GM19025 (cell line): ENCODE data around the gene HOXB8.

Source experiments
- ATAC-seq: cut with Tn5 transposase; IDR thresholded peaks from one replicate; pipeline ENCODE4 v1.9.1; 2021; ENCODE audit warnings: mild to moderate bottlenecking, low read depth, moderate library complexity; ENCODE audit not compliant: unreplicated experiment

Gene HOXB8

DNA sequence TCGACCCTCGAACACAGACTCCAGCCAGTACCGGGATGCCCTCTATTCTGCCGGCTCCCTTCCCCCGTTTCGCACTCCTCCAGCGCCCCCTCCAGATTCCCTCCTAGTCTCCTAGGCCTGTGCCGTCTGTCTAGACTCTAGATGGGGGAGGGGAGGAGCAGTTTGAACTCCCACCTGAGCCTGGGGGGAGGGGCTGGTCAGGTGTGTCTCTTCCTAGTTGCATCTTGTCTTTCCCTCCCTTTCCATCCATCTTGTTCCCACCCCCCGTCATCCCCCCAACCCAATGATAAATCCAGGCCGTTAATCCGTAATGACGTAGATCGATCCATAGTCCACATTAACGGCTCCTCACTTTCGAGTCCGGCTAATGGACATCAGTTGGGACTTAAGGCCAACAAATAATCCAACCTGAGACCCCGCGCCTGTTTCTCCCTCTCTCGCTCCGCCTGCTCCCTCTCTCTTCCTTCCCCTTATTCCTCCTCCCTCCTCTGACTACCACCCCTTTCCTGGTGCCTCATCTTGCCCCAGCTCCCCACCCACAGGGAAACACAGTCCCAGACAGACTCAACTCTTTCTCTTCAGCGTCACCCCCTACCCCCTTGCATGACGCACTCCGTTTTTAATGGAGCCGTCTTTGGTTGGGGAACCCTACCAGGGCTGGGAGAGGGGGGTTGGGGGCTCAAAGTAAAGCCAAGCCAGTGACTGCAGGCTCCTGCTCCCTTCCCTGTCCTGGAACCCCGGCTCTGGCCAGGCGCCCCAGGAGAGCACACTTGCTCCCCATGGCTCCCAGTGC lies 18.2 kb downstream of the HOXB8 start:
- ATAC-seq = no peak

DNA sequence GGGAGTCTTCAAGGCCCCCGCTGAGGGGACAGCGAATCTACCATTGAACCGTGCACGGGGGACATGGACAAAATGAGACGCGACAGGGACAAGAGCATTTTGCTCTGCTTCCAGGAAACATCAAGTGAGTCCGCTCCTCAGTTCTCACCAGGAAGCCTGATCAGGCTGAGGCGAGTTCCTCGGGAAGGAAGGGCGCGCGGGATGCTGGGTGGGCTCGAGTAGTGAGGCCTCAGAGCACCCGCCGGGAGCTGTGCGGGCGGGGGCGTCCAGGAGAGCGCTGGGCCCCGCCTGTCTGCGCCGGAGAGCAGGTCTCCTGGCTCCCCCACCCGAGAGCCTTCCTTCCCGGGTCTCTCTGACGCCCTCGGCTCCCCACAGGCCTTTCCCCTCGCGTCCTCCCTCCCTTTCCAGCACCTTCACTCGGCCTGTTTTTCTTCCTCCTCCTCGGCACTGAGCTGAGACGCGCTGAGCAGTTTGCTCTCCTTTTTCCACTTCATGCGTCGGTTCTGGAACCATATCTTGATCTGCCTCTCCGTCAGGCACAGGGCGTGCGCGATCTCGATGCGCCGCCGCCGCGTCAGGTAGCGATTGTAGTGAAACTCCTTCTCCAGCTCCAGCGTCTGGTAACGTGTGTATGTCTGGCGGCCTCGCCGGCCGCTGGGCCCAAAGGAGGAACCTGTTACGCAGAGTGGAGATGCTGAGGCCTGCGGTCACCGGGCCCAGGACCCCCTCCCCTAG lies 18.9 kb downstream of the HOXB8 start:
- no peak for ATAC-seq

DNA sequence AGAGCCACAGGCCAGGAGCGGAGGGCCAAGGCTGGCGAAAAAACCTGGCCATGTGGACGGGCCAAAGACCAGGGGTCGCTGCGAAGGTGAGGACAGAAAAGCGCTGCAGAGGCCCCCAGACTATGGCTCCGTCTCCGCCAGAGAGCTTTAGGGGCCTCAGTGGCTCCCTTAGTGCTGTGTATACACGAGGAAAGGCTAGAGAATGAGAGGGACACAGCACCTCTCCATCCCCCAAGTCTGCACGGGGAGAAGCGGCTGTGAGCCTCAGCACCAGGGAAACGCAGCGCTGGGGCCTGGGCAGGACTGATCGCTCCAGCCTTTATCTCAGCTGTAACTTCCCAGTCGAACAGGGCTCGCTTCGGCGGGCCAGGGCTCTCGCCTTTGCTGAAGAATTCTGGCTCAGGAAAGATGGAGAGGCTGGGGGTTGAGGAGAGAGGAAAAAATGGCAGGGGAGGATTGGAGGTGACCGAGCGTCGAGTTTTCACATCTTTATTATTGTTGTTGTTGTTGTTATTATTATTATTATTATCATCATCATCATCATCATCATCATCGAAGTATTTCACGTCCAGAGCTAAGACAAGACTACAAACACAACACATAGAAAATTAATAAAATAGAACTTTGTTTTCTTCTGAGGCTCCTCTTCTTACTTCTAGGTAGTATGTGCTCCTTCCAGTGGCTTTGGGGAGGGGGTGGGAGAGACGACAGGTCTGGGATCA lies 19.7 kb downstream of the HOXB8 start:
- no peak for ATAC-seq

DNA sequence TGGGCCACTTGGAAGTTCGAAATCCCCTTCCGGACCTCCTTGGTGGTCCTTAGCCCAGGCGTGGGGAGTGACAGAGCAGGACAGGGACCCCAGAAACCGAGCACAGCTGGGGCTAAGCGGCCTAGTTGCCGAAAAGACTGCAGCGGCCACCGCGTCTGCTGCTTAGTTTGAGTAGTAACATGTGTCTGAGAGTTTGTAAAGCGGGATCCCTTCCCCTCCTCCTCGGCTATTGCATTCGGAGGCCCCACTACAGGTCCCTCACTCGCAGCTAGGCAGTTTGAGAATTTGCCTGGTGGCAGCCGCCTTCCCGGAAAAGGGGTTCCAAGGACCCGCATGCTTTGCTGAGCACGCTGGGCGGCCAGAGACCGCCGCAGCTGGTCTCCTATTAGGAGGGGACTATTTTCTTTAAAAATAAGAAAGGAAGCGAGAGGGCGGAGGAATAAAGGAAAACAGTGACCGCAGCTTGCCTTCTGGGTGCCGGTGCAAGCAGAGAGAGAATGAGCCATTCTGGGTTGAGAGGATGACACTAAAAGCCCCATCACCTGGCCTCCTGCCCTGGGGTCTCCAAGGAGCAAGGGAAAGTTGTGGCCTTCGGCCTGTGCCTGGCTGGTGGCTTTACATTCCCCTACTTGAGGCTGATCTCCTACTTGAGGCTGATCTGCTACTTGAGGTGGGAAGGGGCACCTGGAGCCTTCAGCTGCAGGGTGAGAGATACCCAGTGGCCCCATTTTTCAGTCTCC lies 20.4 kb downstream of the HOXB8 start:
- ATAC-seq = no peak

DNA sequence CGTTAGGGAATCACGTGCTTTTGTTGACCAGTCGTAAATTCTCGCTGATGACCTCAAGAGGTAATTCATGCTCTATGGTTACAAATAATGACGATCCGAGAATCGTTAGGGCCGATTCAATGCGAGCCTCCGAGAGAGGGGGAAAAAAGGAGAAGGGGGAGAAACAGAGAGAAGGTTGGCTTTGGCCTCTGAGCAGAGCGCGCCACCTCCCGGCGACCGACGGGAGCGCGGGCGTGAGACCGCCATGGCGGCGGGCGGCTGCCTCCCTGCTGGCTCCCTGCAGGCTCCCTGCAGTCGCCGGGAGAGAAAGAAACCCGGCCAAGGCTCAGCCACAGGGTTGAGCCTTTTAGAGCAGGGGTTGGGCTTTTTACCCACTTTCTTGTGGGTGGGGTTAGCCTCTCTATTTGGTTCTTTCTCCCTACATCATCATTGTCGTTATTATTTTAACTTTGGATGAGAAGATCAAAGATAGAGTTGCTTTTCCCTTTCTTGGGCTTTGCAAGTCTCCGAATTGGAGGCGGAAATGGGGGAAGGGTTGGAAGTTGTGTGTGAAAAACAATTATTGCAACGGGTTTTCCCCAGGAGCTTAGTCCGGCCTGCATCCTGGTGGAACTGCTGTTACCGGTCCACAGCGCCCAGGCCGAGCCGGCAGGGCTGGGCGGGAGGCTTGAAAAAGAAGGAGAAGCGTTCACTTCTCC lies 21.1 kb downstream of the HOXB8 start:
- no peak for ATAC-seq

DNA sequence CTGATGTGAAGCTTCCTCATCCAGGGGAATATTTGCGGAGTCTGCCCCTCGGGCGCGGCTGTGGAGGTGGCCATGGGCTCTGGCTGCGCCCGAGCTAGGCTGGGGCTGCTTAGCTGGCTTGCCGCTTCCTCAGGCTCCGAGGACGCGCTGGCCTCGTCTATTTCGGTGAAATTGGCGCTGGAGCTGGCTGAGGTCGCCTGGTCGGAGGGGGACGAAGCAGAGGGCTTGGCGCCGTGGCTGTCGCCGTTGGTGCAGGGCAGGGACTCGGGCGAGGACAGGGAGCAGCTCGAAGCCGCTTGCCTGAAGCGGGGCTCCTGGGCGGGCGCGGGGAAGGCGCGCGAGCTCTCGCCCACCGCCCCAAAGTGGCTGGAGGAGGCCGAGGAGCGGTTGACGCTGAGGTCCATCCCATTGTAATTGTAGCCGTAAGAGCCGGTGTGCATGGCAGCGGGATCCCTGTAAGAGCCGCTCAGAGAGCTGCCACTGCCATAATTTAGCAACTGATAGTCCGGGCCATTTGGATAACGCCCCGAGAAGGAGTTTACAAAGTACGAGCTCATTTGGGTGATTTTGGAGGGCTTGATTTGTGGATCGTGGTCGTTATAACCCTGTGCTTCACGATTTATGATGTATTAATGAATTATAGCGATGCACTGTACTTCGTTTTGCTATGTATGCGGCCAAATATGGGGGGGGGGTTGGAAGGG lies 21.8 kb downstream of the HOXB8 start, which contains the start of gene HOXB5:
Gene HOXB5, minus strand, starts transcription at position 654 of the 704 bp plus-strand sequence. Its CDS starts 97 bp downstream, at position 557.
- no peak for ATAC-seq

DNA sequence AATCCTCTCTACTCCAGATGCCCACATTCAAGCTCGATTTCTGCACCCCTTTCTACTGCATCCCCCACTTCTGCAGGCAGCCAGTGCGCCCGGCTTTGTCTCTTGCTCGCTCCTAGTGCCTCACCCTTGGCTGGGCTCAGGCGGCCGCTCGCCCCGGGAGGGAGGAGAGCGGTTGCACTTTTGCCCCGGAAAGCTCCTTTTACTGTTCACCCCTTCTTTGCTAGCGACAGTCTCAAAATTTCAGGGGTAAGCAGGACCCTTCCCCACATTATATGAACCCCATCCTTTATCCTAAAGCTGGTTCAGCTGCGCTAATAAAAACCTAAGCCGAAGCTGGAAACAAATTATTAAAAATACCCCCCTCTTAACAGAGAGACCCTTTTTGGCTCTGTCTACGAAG lies 22.5 kb downstream of the HOXB8 start:
- ATAC-seq = no peak

DNA sequence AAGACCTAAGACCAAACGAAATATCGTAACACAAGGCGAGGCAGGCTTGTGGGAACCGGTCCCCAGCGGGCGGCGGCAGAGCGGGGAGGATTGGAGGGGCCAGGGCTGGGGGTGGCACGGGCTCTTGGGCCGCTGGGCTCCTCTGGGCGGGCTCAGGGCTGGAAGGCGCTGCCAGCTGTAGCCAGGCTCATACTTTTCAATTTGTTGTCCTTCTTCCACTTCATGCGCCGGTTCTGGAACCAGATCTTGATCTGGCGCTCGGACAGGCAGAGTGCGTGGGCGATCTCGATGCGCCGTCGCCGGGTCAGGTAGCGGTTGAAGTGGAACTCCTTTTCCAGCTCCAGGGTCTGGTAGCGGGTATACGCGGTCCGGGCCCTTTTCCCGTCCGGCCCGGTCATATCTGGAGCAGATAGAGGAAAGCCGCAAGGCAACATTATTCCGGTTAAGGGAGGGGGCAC lies 23.0 kb downstream of the HOXB8 start:
- no peak for ATAC-seq

DNA sequence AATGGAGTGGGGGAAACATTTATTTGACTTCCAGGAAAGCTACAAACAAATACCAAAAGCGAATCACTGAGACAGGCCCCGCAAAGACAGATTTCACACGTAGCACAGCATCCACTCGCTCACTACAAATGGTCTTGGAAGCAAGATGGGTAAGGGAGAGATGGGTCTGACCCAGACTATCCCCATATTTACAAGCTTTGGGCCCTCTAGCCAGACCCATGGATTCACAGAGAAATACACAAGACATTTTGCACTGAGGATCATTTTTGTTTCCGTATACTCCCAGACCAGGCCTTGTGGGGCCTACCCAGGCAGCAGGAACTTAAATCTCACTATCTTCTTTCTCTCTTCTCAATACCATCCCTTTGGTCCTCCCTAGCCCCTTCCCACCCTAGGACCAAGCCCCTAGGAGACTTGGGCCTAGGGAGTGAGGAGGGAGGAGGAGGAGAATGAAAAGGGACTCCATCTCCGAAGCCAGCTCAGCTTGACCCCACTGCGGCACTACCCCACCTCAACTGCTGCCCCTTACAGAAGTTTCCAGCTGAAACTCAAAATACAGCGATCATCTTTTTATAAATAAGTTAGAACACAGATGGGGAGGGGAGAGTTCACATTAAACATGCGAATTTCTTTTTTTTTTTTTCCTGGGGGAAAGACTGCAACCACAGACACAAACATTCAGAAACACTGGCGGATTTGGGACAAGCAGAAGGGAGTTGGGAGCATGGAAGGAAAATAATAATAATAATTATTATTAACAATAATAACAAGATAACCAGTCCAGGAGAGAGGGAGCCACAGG lies 23.6 kb downstream of the HOXB8 start:
- ATAC-seq = no peak

DNA sequence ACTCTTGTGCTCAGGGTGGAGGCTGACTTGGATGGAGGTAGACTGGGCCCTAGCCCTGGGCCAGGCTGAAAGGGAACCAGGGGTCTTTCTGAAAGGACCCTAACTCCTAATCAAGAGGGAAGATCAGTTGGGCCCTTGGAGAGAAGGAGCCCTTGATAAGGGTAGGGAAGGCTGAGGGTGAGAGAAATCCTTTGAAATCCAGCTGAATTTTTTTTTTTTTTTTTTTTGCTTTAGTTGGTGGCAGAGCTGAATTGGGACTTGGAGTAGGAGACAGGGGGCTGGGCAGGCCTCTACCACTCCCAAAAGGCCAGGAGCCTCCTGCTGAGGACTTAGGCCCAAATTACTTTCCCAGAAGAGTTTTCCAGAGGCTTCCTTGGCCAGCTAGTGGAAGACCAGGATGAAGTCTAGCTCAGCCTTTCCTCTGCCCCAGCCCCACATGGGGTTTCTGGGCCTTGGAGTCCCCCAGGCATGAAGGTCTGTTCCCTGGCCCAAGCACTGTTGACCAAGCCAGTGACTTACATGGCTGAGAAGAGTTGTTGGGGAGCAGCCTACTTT lies 24.4 kb downstream of the HOXB8 start:
- ATAC-seq = no peak

DNA sequence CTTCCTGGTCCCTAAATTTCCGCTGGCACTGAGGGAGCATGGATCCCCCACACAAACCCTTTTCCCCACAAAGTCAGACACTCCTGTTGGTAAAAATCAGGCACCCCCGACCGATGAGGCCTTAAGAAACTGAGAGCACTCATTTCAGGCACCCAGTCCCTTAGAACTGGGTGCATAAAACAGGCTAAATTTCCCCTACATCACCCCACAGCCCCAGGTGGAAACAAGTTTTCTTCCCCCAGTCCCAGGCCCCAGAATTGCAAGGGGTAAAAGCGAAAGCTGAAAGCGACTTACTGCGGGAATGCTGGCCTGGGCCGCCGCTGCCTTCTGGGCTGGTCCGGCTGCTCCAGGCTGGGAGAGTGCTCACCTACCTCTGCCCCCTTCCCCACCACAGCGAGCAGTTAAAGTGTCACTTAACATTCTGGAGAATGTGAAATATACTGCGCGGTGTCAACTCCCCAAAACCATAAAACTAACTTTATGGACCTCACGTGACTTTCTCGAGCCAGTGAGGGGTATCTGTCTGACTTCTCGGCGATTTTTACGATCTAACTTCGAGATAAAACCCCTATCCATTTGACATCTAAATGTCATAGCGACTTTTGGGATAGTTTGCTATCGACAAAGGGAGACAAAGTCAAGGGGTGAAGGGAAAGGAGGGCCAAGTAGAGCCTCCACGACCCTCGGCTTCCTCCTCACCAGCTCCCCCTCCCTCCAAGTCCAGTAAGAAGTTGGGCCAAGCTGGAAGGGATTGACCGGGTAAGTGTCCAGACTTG lies 25.1 kb downstream of the HOXB8 start, which contains the start of gene HOXB3:
Gene HOXB3, minus strand, starts transcription at position 411 of the 776 bp plus-strand sequence. CDS start 37,767 bp downstream, outside the sequence.
- ATAC-seq = no peak

DNA sequence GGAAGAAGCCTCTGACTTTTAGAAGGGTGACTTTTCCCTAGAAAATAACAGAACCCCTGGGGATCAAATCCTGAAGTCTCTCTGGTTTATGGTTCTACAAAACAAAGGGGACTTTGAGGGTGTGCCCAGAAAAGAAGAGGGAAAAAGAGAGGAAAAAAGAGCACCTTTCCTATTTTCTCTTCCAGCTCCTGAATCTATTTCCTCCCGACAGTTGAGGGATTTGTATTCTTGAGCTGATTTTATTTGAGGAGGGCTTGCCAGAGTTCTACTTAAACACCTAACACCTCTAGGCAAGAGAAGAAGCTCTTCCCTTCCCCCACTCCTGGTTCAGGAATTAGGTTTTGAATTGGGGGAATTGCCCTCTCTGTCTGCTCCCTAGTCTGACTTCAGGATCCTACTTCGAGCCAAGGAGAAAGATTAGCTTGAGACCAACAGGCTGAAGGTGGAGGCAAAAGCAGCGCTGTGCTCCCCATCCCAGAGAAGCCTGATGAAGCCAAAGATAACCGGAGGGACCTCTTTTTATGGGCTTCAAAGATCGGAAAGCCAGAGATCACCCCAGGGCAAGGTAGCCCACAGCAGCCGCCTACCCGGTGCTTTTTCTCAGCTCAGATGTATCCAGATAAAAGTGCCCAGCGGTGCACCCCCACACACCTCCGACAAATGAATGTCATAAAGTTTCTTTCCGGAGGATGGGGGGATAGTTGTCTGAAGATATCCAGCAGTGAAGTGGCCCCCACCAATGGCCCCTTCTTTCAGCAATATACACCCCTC lies 25.8 kb downstream of the HOXB8 start:
- no peak for ATAC-seq

DNA sequence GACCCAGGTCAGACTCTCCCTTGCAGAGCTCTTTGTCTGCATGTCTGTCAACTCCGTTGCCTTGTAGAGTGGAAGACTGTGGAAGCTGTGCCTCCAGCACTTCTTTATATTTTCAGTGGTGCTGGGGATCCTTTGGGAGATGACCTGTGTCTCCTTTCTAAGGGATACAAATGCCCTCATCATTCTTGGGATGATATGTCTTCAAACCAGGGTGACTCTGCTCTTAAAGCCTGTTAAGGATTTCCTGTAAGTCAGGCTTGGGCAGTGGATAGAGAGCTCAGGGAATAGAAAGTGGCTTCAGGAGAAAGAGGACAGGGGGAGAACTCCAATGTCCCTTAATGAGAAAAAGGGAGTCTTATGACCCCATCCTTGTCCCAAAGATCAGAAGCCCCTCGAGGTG lies 26.6 kb downstream of the HOXB8 start:
- no peak for ATAC-seq

DNA sequence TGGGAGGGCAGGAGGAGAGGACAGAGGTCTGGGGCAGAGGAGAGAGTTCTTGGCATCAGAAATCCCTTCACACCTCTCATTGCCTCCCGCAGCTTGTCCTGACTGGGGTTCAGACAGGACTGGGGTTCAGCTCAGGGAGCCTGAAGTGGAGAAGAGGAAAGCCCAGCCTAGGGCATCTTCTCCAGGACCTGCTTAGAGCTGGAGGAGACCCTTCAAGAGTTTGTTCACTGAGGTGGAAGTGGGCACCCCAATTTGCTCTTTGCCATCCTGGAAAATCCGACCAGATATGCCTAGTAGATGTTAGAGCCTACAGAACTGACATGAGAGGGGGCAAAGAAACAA lies 27.0 kb downstream of the HOXB8 start:
- ATAC-seq = no peak

DNA sequence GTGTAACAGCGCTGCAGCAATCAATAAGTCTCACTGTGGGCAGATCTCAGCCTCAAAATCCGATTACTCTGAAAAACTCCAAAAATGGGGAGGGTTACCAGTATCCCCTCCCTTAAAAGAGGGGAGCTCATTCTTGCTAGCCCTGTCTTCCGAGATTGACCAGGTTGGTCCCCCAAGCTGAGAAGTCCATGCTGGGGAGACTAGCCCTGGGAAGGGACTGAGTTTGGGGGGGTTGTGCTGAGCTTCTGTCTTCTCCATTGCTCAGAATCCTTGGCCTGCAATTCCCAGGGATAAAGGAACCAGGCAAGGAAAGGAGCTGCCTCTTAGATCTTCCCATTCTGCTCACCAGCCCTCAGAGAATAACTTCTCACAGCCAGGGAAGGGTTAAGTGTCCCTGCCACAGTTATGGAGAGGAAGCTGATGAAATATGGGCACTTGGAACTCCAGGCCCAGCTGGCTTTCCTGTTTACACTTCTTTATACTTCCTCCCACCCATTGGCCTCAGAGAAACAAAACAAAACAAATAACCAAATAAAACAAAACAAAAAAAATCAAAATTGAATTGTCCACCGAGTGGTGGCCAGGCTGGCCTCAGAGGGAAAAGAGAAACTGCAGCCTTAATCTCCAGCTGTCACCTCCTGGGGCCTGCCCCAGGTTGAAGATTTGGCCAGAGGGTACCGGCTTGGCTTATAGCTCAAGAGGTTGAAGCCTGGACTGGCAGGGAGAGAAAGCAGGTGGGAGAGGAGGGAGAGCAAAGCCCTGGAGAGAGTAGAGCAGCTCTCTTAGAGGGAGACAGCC lies 27.6 kb downstream of the HOXB8 start:
- no peak for ATAC-seq
